ENCODE results near the gene RIN1. TPM values are rescaled to one million over a fixed set of nuclear protein-coding genes. Genes with fewer than 3 reads are reported as not detected.
A peak's percentile ranks its signal among the peaks of the same experiment; 100 is the strongest.

Gene RIN1
- total and polyA plus RNA-seq, 2 experiments from 2014 or later, result 1.9 to 9.4 TPM

DNA sequence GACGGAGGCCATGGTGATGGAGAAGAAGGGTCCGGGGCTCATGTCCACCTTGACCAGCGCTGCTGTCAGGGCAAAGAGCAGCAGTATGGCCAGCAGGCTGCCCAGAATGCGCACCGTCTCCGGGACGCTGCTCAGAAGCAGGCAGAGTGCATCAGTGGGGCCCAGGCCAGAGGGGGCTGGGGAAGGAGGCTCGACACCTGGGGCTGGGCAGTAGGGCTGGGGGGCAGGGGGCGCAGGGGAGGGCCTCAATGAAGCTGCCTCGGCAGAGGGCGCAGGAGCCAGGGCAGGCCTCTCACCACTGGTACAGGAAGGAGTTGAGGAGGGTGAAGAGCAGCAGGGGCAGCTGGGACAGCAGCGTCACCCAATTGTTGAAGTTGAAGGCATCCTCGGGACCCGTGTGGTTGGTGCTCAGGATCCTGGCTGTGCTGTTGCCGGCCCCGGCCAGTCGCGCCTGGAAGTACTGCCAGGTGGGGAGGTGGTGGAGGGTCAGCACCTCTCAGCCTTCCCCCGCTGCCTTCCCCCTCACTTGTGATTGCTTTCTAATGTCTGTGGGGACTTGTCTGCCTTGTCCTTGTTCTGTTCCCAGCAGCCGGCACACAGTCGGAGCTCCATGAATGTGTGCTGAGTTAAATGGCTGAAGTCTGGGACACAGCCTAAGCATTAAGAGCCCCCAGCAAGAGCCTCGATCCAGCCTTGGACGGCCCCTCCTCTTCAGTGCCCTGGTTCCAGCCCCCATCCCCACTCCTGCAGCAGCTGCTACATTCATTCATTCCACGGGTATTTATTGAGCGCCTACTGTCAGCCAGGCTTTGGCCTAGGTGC, 33.0 kb upstream of the RIN1 start:
- TF ChIP-seq, protein P1, sequence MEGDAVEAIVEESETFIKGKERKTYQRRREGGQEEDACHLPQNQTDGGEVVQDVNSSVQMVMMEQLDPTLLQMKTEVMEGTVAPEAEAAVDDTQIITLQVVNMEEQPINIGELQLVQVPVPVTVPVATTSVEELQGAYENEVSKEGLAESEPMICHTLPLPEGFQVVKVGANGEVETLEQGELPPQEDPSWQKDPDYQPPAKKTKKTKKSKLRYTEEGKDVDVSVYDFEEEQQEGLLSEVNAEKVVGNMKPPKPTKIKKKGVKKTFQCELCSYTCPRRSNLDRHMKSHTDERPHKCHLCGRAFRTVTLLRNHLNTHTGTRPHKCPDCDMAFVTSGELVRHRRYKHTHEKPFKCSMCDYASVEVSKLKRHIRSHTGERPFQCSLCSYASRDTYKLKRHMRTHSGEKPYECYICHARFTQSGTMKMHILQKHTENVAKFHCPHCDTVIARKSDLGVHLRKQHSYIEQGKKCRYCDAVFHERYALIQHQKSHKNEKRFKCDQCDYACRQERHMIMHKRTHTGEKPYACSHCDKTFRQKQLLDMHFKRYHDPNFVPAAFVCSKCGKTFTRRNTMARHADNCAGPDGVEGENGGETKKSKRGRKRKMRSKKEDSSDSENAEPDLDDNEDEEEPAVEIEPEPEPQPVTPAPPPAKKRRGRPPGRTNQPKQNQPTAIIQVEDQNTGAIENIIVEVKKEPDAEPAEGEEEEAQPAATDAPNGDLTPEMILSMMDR (IDR thresholded peaks at IDR 0.05; ENCODE audit: low read depth, low read length), result no peak
- Histone ChIP-seq H3K9me3 (ENCODE audit: low read depth) (no peaks in the 10 kb centered on the region), H3K4me3 (no peak overlapping the region), H3K27me3 (no peaks in the 10 kb centered on the region), H3K27ac (no peak overlapping the region), H3K36me3 (peaks cover 9% of the 10 kb centered on the region), H3K4me1 (ENCODE audit: low read depth) (peaks cover 18% of the 10 kb centered on the region)
- DNase-seq (ENCODE audit: low read depth in 1 of 2, low spot score in 1 of 2), result no peak

- DNase-seq (ENCODE audit: low read depth in 1 of 2, low spot score in 1 of 2), result no peak
- Histone ChIP-seq H3K36me3 (peaks cover 9% of the 10 kb centered on the region), H3K4me1 (ENCODE audit: low read depth) (peaks cover 15% of the 10 kb centered on the region), H3K9me3 (ENCODE audit: low read depth) (no peaks in the 10 kb centered on the region), H3K27ac (no peak overlapping the region), H3K27me3 (no peaks in the 10 kb centered on the region), H3K4me3 (no peak overlapping the region)
- TF ChIP-seq, protein P1 (IDR thresholded peaks at IDR 0.05; ENCODE audit: low read depth, low read length), result no peak
These were observed 32.2 kb upstream of the RIN1 start for GRCh38 chr11:66368484-66368883.

DNA sequence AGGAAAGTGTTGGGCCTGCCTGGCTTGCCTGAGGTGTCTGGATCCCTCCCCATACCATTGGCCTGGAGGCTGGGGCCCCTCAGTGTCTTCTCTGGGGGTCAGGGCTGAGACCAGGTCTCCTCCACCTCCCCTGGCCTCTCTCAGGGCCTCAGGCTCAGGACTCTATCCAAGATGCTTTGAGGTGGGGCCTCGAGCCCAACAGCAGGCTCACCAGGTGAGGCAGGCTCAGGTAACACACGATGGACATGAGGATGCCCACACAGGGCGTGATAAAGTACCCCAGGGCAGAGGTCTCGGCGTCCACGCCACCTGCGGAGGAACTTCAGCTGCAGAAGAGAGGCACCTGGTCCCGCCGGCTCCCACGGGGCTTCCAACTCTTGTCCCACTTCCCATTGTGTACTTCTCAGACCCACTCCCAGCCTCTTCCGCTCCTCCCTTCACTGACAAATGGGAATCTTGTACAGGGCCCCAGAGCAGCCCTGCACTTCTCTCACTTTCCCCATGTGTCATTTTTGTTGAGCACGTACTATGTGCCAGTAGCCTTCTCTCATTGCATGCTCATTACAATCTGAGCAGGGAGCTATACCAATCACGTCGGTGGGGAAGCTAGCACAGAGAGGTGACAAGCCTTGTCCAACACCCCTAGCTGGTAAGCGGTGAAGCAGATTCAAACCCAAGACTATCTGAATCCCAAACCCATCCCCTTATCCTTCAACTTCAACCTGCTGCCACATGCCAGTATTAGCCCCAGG, 31.5 kb upstream of the RIN1 start:
- DNase-seq (ENCODE audit: low read depth in 1 of 2, low spot score in 1 of 2), result no peak
- TF ChIP-seq, protein P1 (IDR thresholded peaks at IDR 0.05; ENCODE audit: low read depth, low read length), result no peak
- no peaks in the 10 kb centered on the region for H3K27me3 ChIP-seq
- H3K36me3 ChIP-seq, result peaks cover 9% of the 10 kb centered on the region
- no peak overlapping the region for H3K4me3 ChIP-seq
- H3K4me1 ChIP-seq (ENCODE audit: low read depth), result peaks cover 8% of the 10 kb centered on the region
- no peaks in the 10 kb centered on the region for H3K9me3 ChIP-seq (ENCODE audit: low read depth)
- no peak overlapping the region for H3K27ac ChIP-seq

DNA sequence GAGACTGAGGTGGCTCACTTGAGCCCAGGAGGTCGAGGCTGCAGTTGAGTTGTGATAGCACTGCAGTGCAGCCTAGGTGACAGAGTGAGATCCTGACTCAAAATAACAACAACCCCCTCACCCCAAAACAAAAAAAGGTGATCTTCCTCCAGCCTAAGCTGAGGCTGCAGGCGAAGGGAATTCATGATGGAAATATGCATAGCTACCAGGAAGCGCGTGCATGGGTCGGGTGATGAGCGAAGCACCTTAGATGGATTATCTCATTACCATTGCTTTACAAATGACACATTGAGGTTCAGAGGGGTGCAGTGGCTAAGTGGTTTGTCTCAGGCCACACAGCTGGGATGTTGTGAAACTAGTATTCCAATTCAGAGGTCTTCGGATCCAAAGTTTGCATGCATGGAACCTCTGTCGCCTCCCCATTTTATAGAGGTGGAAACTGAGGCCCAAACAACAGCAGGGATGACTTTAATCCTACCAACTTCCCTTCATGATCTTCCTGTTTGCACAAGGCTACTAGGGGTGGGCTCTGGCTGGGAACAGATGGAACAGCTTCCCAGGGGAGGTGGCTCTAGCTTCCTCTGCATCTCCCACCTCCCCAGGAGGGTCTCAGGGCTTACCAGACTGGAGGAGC, 30.7 kb upstream of the RIN1 start:
- H3K27ac ChIP-seq, result no peak overlapping the region
- peaks cover 9% of the 10 kb centered on the region for H3K36me3 ChIP-seq
- H3K9me3 ChIP-seq (ENCODE audit: low read depth), result no peaks in the 10 kb centered on the region
- no peak for DNase-seq (ENCODE audit: low read depth in 1 of 2, low spot score in 1 of 2)
- H3K4me3 ChIP-seq, result no peak overlapping the region
- H3K27me3 ChIP-seq, result no peaks in the 10 kb centered on the region
- peaks cover 7% of the 10 kb centered on the region for H3K4me1 ChIP-seq (ENCODE audit: low read depth)
- TF ChIP-seq, protein P1 (IDR thresholded peaks at IDR 0.05; ENCODE audit: low read depth, low read length), result no peak

DNA sequence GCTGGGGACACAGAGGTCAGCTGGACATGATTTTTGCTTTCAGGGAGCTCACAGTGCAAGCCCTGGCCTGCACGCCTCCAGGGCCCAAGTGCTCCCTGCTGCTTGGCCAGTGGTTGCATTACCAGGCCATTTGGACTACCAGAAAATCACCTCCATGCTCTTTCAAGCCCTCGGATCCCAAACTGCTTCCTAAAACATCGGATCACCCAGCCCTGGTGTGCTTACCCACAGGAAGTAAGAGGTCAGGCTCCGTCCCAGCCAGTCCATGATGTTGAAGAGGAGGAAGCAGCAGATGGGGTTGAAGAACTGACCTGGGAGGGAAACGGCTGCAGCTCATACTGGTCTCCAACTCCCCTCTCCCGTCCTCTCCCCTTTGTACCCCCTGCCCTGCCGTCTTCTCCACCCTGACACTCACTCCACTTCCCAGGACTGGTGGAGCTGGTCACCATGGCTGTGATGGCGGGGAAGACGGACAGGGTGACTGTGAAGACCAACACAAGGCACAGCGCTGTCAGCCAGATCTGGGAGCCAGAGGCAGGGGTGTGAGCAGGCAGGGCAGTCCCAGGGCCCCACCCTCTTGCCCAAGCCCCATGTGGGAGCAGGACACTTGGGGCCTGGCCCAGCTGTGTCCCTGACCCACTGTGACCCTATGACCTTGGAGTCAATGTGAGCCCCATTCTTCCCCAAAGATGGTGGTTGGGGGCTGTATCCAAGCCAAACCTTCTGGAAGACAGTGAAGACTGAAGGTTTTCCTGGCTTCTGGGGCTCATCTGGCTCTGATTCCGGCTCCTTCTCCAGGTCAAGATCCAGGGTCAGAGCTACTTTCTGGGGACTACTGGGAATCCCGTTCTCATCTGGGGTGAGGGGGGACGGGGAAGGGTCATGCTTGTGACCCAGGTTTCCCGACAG, 29.7 kb upstream of the RIN1 start:
- Histone ChIP-seq H3K9me3 (ENCODE audit: low read depth) (no peaks in the 10 kb centered on the region), H3K4me1 (ENCODE audit: low read depth) (peaks cover 7% of the 10 kb centered on the region), H3K27ac (peak overlapping the region; percentile 22), H3K36me3 (peaks cover 9% of the 10 kb centered on the region), H3K4me3 (no peak overlapping the region), H3K27me3 (no peaks in the 10 kb centered on the region)
- DNase-seq (ENCODE audit: low read depth in 1 of 2, low spot score in 1 of 2), result no peak
- TF ChIP-seq, protein P1 (IDR thresholded peaks at IDR 0.05; ENCODE audit: low read depth, low read length), result no peak
